ENCODE results near the gene TBC1D19.
"Not testable (repeated sequence)": the region's sequence is repeated elsewhere in the genome, so short reads cannot be mapped to it uniquely, and the experiment has no call there.

Gene TBC1D19

GRCh38 chr4:26596843-26597242 lies 13.0 kb downstream of the TBC1D19 start:
- no peak for DNase-seq (ENCODE audit: low read depth in 2 of 2)

- no peak for DNase-seq (ENCODE audit: low read depth in 2 of 2)
Observed at GRCh38 chr4:26601204-26601603, 17.3 kb downstream of the TBC1D19 start.

- DNase-seq (ENCODE audit: low read depth in 2 of 2): no peak
Observed at GRCh38 chr4:26607776-26608175, 23.9 kb downstream of the TBC1D19 start.

GRCh38 chr4:26609391-26609790 lies 25.5 kb downstream of the TBC1D19 start:
- DNase-seq (ENCODE audit: low read depth in 2 of 2): no peak

- DNase-seq (ENCODE audit: low read depth in 2 of 2): no peak
Observed at GRCh38 chr4:26609868-26610267, 26.0 kb downstream of the TBC1D19 start.

GRCh38 chr4:26611372-26611771 lies 27.5 kb downstream of the TBC1D19 start:
- no peak for DNase-seq (ENCODE audit: low read depth in 2 of 2)

- no peak for DNase-seq (ENCODE audit: low read depth in 2 of 2)
Observed at GRCh38 chr4:26611885-26612284, 28.0 kb downstream of the TBC1D19 start.

GRCh38 chr4:26613237-26613636 lies 29.4 kb downstream of the TBC1D19 start:
- DNase-seq (ENCODE audit: low read depth in 2 of 2): no peak

- no peak for DNase-seq (ENCODE audit: low read depth in 2 of 2)
Observed at GRCh38 chr4:26613735-26614134, 29.9 kb downstream of the TBC1D19 start.

- no peak for DNase-seq (ENCODE audit: low read depth in 2 of 2)
Observed at GRCh38 chr4:26619784-26620183, 35.9 kb downstream of the TBC1D19 start.

GRCh38 chr4:26621366-26621765 lies 37.5 kb downstream of the TBC1D19 start:
- no peak for DNase-seq (ENCODE audit: low read depth in 2 of 2)

GRCh38 chr4:26622913-26623312 lies 39.0 kb downstream of the TBC1D19 start:
- DNase-seq (ENCODE audit: low read depth in 2 of 2): no peak

GRCh38 chr4:26626658-26627057 lies 42.8 kb downstream of the TBC1D19 start:
- not testable (repeated sequence) for DNase-seq (ENCODE audit: low read depth in 2 of 2)

- no peak for DNase-seq (ENCODE audit: low read depth in 2 of 2)
Observed at GRCh38 chr4:26632916-26633315, 49.0 kb downstream of the TBC1D19 start.

GRCh38 chr4:26634237-26634636 lies 50.4 kb downstream of the TBC1D19 start:
- no peak for DNase-seq (ENCODE audit: low read depth in 2 of 2)

- no peak for DNase-seq (ENCODE audit: low read depth in 2 of 2)
Observed at GRCh38 chr4:26636458-26636857, 52.6 kb downstream of the TBC1D19 start.

- not testable (repeated sequence) for DNase-seq (ENCODE audit: low read depth in 2 of 2)
Observed at GRCh38 chr4:26640639-26641038, 56.8 kb downstream of the TBC1D19 start.

GRCh38 chr4:26647523-26648224 lies 63.8 kb downstream of the TBC1D19 start:
- no peak for DNase-seq (ENCODE audit: low read depth in 2 of 2)

- DNase-seq (ENCODE audit: low read depth in 2 of 2): no peak
Observed at GRCh38 chr4:26648260-26648659, 64.4 kb downstream of the TBC1D19 start.

GRCh38 chr4:26660261-26660660 lies 76.4 kb downstream of the TBC1D19 start:
- no peak for DNase-seq (ENCODE audit: low read depth in 2 of 2)

- DNase-seq (ENCODE audit: low read depth in 2 of 2): no peak
Observed at GRCh38 chr4:26663888-26664287, 80.0 kb downstream of the TBC1D19 start.

- no peak for DNase-seq (ENCODE audit: low read depth in 2 of 2)
Observed at GRCh38 chr4:26670903-26671537, 87.1 kb downstream of the TBC1D19 start.

GRCh38 chr4:26679040-26679695 lies 95.3 kb downstream of the TBC1D19 start:
- not testable (repeated sequence) for DNase-seq (ENCODE audit: low read depth in 2 of 2)

Data from stimulated activated CD4-positive, alpha-beta T cell treated with anti-CD3 and anti-CD28 coated beads, Interleukin-1b, Interleukin-23, amount 100 ng/mL, for 1 hour (primary cell).